Panc1 (cell line): ENCODE measurements around the gene WSCD2. TPM values are rescaled to one million over a fixed set of nuclear protein-coding genes. Genes with fewer than 3 reads are reported as not detected.

ENCODE experiments used
- ATAC-seq: fragments of 200-7000 bp; cut with Tn5 transposase; 2 replicates; pipeline ENCODE4 v1.9.1; 2020; ENCODE audit warnings: mild to moderate bottlenecking, moderate library complexity
- BruUV-seq: library from RNA; stranded (reverse); fragments of 400-500 nt; replicated peaks from 2 replicates; lab custom pipeline; 2021; lab: Mats Ljungman, UMichigan
- CTCF ChIA-PET: fragments of 300-600 bp; sonication (Branson Sonifier 250); formaldehyde crosslinking; loops from one replicate; lab custom pipeline; 2022; ENCODE audit warnings: antibody characterized with exemption; lab: Charles Lee
- POLR2A ChIA-PET: fragments of 300-600 bp; sonication (Branson Sonifier 250); formaldehyde crosslinking; loops from one replicate; lab custom pipeline; 2022; ENCODE audit warnings: antibody characterized with exemption; lab: Charles Lee
- DNase-seq: peaks from one replicate; pipeline ENCODE4 v3.0.0-alpha.2; 2010; ENCODE audit warnings: low read depth, low spot score
- H3K27ac ChIP-seq: 2 replicates; pipeline ENCODE4 v1.5.1; 2011; ENCODE audit warnings: mild to moderate bottlenecking, low read length, inconsistent platforms
- H3K27me3 ChIP-seq: fragments of 200-500 bp; sonication (Bioruptor generic); 2 replicates; pipeline ENCODE4 v1.6.0; 2014; ENCODE audit warnings: low read length, inconsistent platforms; ENCODE audit not compliant: control insufficient read depth, insufficient read depth
- H3K36me3 ChIP-seq: fragments of 200-500 bp; sonication (Bioruptor generic); 2 replicates; pipeline ENCODE4 v1.5.1; 2014; ENCODE audit warnings: inconsistent platforms, mild to moderate bottlenecking, low read length, moderate library complexity; ENCODE audit not compliant: control insufficient read depth, insufficient read depth
- H3K4me1 ChIP-seq: 2 replicates; pipeline ENCODE4 v1.5.1; 2011; ENCODE audit warnings: inconsistent platforms, mild to moderate bottlenecking, low read length, moderate library complexity; ENCODE audit not compliant: control insufficient read depth, insufficient read depth
- H3K4me3 ChIP-seq, 2 experiments: 2 replicates each; pipeline ENCODE4 v1.5.1; 2011 to 2012; ENCODE audit warnings: low read depth in 2 of 2, low read length in 2 of 2, mild to moderate bottlenecking in 2 of 2, inconsistent platforms in 1 of 2, moderate library complexity in 1 of 2
- H3K9me3 ChIP-seq: fragments of 200-500 bp; sonication (Bioruptor generic); 2 replicates; pipeline ENCODE4 v1.5.1; 2014; ENCODE audit warnings: low read depth, mild to moderate bottlenecking, inconsistent platforms, low read length, moderate library complexity; ENCODE audit not compliant: control insufficient read depth, insufficient read depth
- POLR2AphosphoS5 ChIP-seq: IDR thresholded peaks from 2 replicates; pipeline ENCODE4 v1.6.1; 2012; ENCODE audit warnings: mild to moderate bottlenecking, low read depth, low read length, moderate library complexity
- REST ChIP-seq, 2 experiments: IDR thresholded peaks; 2 replicates each; pipeline ENCODE4 v1.6.1; 2011 to 2012; ENCODE audit warnings: low read depth in 2 of 2, control low read depth in 1 of 2, low read length in 1 of 2, mild to moderate bottlenecking in 1 of 2, moderate library complexity in 1 of 2; ENCODE audit not compliant: insufficient read depth in 1 of 2
- SIN3A ChIP-seq: IDR thresholded peaks from 2 replicates; pipeline ENCODE4 v1.6.1; 2012; ENCODE audit warnings: low read depth, mild to moderate bottlenecking, low read length, moderate library complexity, borderline replicate concordance; ENCODE audit not compliant: insufficient read depth
- TCF7L2 ChIP-seq: IDR thresholded peaks from 2 replicates; pipeline ENCODE4 v1.6.1; 2011; ENCODE audit warnings: mild to moderate bottlenecking, low read depth, low read length, inconsistent platforms
- in situ Hi-C: cut with HindIII; loops from 2 replicates; pipeline ENCODE4 v1.10.0; 2016; ENCODE audit warnings: low sequenced_read_pairs, low pct_unique_long_range_greater_than_20kb
- intact Hi-C: fragments of 100-400 bp; cut with micrococcal nuclease; formaldehyde crosslinking; loops from one replicate; pipeline ENCODE4 v1.10.0; 2022; ENCODE audit not compliant: unreplicated experiment
- total RNA-seq: library from RNA; stranded (reverse); gene quantifications from one replicate; pipeline ENCODE4 v1.2.1, GENCODE V29; 2021; ENCODE audit not compliant: unreplicated experiment
- TF ChIP-seq, protein P1 (sequence below): fragments of 450-650 bp; IDR thresholded peaks from 2 replicates; pipeline ENCODE4 v1.5.1; 2017; ENCODE audit warnings: mild to moderate bottlenecking

WSCD2 gene
- total RNA-seq, 1 experiment from 2014 or later = 0.64 TPM

DNA sequence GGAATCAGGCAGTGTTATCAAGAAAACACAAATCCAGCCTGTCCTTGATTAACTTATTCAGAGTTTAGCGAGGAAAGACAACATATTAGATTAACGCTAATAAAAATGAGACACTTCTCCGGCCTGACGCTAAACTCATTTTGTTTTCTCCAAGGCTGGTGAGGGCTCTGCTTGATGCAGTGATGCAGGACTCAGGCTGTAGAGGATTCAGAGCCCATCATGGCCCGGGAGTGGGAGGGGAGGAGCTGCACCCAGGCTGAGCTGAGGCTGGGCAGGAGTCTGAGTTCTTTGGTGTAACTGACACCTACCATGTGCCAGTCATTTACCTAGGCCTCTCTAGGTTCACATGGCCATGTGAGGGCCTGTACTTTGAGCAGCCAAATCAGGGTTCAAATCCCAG, 70.0 kb downstream of the WSCD2 start:
- Histone ChIP-seq H3K4me3 (no peak overlapping the region), H3K27ac (no peak overlapping the region), H3K27me3 (no peaks in the 10 kb centered on the region; the same call in 1 of the 2 replicates), H3K9me3 (no peaks in the 10 kb centered on the region), H3K4me1 (no peaks in the 10 kb centered on the region), H3K36me3 (no peaks in the 10 kb centered on the region)
- POLR2A ChIA-PET = no interaction called here
- no peak for TF ChIP-seq TCF7L2
- no peak for TF ChIP-seq SIN3A
- no peak for TF ChIP-seq POLR2AphosphoS5
- TF ChIP-seq, protein P1, sequence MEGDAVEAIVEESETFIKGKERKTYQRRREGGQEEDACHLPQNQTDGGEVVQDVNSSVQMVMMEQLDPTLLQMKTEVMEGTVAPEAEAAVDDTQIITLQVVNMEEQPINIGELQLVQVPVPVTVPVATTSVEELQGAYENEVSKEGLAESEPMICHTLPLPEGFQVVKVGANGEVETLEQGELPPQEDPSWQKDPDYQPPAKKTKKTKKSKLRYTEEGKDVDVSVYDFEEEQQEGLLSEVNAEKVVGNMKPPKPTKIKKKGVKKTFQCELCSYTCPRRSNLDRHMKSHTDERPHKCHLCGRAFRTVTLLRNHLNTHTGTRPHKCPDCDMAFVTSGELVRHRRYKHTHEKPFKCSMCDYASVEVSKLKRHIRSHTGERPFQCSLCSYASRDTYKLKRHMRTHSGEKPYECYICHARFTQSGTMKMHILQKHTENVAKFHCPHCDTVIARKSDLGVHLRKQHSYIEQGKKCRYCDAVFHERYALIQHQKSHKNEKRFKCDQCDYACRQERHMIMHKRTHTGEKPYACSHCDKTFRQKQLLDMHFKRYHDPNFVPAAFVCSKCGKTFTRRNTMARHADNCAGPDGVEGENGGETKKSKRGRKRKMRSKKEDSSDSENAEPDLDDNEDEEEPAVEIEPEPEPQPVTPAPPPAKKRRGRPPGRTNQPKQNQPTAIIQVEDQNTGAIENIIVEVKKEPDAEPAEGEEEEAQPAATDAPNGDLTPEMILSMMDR = no peak
- TF ChIP-seq REST (IDR thresholded peaks at IDR 0.05; ENCODE audit: insufficient read depth in 1 of 2, low read depth in 2 of 2, low read length in 1 of 2) = no peak
- CTCF ChIA-PET = no interaction called here
- no TSS peak for BruUV-seq
- intact Hi-C loops = loop anchor here (10.0 kb wide), 1 partner anchor 256 kb away; no protein-coding TSS in a partner anchor
- in situ Hi-C loops = no loop called here
- DNase-seq (no peak), ATAC-seq (no peak)

DNA sequence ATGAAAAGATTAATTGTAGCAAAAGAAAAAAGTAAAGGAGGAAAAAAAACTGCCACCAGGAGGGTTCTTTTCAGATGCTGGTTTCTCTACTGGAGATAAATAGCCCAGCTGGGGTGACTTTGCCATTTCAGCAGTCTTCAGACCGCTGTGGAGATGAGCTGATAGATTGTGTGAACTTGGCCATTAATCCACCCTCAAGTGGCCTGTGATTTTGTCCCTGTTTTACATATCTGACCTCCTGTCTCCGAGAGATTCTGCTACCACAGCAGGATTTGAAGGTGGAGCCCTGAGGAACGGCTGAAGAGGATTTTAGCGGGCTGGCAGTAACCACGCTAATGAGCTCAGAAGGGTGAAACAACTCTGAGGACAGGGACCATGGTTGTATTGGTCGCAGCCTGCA, 72.7 kb downstream of the WSCD2 start:
- TF ChIP-seq POLR2AphosphoS5 (no peak), REST (IDR thresholded peaks at IDR 0.05; ENCODE audit: insufficient read depth in 1 of 2, low read depth in 2 of 2, low read length in 1 of 2) (no peak), TCF7L2 (no peak)
- Histone ChIP-seq H3K27ac (no peak overlapping the region), H3K4me1 (no peaks in the 10 kb centered on the region), H3K27me3 (peaks cover 6% of the 10 kb centered on the region), H3K9me3 (no peaks in the 10 kb centered on the region), H3K36me3 (no peaks in the 10 kb centered on the region), H3K4me3 (no peak overlapping the region)
- intact Hi-C loops (no loop called here), in situ Hi-C loops (no loop called here)
- no peak for DNase-seq
- BruUV-seq = no TSS peak
- ChIA-PET POLR2A (no interaction called here), CTCF (no interaction called here)
- ATAC-seq = no peak
